Posterior cingulate gyrus (tissue), 11 donors: ENCODE results near the gene KCTD17.
A peak's percentile ranks its signal among the peaks of the same experiment; 100 is the strongest.

ENCODE experiments used
- DNase-seq, 10 donors: peaks; one replicate each; pipeline versions ENCODE4 v3.0.0 to v3.0.0-alpha.2; 2020 to 2021; ENCODE audit warnings: mixed read lengths in 3 of 10
- intact Hi-C: fragments of 100-400 bp; cut with DNase I; formaldehyde crosslinking; loops from one replicate; pipeline ENCODE4 v1.15.1; 2023

KCTD17 gene, protein sequence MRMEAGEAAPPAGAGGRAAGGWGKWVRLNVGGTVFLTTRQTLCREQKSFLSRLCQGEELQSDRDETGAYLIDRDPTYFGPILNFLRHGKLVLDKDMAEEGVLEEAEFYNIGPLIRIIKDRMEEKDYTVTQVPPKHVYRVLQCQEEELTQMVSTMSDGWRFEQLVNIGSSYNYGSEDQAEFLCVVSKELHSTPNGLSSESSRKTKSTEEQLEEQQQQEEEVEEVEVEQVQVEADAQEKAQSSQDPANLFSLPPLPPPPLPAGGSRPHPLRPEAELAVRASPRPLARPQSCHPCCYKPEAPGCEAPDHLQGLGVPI

DNA sequence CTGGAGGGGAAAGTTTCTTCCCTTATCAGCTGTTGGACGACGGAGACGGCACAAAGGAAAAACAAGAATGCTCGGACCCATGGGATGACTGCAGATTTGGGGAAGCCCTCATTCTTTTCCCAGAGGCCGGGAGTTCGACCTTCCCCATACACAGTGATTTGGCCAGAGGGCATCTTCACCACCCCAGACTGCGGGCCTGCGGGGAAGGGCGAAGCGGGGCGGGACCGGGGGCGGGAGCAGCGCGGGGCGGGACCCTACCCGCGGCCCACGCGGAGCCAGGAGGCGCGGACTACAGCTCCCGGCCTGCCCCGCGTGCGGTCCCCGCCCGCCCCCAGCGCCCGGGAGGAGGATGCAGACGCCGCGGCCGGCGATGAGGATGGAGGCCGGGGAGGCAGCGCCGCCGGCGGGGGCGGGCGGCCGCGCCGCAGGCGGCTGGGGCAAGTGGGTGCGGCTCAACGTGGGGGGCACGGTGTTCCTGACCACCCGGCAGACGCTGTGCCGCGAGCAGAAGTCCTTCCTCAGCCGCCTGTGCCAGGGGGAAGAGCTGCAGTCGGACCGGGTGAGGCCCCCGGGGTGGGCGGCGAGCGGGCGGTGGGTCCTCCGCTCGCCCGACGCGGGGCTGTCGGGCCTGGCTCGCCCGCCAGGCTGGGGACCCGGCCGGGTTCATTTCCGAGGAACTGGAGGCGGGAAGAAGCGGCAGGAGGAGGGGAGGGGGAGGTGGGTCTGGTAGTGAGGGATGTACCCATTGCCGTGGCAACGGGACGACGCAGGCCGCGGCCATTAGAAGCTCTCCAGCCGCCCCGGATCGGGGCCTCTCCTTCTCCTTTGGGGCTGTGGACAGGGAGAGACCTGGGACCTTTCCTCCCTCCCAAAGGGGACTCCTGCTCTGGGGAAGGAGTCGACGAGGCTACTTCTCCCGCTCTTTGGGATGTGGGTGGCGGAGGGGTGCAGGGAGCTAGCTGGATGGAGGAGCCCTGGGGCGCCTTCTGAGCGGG, at the start of gene KCTD17:
Gene KCTD17 (plus strand): TSS at position 352 of the 995 bp plus-strand sequence. CDS start 19 bp downstream, at position 371.
- intact Hi-C loops, result no loop called here
- peak; percentile 61 to 97 (median 78) for DNase-seq

DNA sequence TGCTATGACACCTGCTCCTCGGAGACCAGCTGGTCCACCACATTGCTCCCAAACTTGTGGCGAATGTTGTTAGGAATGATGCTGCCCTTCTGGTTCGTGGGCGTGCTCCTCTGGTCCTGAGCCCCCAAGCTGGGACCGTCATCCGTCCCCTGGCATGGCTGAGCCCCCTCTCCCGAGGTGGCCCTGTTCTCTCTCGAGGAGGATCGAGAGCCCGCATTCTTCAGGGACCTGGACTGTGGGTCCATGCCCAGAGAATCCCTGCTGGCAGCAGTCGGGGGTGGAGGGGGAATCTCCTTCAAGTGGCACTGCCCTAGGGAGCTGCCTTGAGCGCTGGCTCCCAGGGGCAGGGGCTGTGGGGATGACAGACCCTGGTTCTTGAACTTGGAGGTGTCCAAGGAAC, 49.7 kb upstream of the KCTD17 start:
- intact Hi-C loops, result loop anchor here (2.0 kb wide), 1 partner anchor 15 kb away; no protein-coding TSS in a partner anchor
- peak in 1 of 10 donors; percentile 52 for DNase-seq

DNA sequence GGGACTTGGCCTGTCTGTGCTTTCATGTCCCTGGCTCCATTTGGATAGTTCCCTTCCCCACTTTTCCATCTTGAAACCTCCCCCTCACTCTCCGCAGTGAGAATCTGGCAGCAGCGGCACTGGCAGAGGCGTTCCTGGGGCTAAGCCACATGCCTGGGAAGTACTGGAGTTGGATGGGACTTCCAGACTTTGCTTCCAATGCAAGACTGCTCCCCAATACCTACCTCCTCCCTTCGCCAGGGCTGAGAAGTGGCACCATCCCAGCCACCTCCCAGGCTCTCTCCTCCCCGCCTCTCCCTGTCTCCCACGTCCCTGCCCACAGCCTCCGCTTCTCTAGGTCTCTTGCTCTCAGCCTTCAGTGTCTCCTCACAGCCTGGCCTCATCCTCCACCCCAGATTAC, 48.9 kb upstream of the KCTD17 start:
- intact Hi-C loops, result loop anchor here (2.0 kb wide), 1 partner anchor 16 kb away; no protein-coding TSS in a partner anchor
- peak in 8 of 10 donors; percentile 49 to 93 (median 66) for DNase-seq

DNA sequence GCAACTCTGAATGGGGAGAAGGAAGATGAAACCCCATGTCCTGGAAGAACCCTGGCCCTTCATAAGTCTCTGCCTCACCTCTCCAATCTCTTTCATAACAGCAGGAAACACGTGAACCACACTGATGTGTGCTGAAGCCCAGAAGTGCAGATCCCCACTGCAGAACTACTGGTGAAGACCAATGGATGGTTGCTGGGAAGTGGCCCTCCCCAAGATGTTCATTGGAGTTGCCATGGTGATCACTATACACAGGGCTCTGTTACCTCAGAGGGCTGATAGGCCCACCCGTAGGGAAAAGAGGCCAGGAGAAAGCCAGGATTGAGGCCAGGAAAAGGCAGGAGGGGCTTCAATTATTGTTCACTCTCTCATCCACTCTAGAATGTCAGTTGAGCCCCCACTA, 43.9 kb upstream of the KCTD17 start:
- intact Hi-C loops, result no loop called here

DNA sequence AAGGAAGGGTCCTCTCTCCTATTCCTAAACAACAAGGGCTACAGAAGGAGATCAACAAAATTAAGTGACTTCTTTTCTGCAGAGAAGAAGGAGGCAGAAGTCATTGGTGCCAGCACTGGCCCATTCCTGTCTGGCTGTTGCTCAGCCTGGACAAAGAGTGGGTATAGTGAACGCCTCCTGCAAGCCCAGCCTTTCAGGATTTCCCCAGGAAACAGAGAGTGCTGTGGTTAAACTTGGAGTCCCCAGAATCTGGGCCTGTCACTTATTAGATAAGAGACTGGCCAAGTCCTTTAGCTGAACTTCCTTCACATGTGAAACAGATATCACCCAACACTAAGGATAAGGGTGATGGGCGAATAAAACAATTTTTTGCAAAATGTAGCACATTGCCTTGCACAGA, 43.2 kb upstream of the KCTD17 start:
- intact Hi-C loops, result no loop called here
- no peak for DNase-seq

More for the DNA sequence above, 43.9 kb upstream of the KCTD17 start:
- no peak for DNase-seq

DNA sequence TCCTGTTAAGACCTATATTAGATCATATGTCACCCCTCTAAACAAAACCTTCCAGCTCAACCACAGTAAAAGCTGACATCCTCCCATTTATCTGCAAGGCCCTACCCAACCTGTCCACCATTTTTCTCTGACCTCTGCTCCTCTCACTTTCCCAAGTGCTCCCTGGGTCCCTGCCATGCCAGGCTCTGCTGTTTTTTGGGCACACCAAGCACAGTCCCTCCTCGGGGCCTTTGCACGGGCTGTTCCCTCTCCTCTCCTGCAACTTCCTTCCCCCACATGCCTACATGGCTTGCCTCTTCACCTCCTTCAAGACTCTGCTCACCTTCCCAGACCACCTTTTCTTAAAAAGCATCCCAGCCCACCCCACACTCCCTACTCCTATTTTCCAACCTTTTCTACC, 42.1 kb upstream of the KCTD17 start:
- intact Hi-C loops, result no loop called here
- peak in 1 of 10 donors; percentile 51 for DNase-seq

DNA sequence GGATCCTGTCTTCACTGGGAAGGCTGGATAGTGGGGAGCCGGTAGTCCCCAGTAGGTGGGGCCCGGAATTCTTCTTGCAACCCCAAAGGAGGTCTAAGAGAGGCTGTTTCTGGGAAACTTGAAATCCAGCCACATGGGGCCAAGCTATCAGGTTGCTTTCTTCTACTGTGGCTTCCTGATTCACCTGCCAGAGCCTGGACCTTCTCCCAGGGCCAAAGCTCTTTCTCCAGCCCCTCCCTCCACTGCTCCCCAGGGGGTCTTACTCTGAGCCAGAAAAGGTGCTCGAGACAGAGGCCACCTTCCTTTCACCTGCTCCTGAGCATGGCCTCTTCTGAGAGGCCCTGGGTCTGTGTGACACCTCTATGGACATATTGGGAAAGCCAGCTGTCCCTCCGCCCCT, 41.4 kb upstream of the KCTD17 start:
- peak in 1 of 10 donors; percentile 55 for DNase-seq
- intact Hi-C loops, result no loop called here

DNA sequence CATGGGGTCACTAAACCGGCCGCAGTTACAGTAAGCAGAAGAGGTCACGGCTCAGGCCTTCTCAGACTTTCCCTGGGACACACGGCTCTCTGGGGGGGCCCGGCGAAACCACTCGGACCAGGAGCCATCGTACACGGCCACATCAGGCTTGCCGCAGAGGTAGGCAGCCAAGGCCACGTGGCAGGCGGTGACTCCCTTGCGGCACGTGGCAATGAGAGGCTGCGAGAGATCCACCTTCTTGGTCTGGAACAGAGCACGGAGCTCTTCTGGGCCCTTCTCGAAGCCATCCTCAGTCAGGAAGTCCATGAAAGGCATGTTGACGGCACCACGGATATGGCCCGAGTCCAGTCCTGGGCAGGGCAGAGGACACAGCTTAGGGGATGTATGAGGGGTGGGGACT, 40.6 kb upstream of the KCTD17 start:
- intact Hi-C loops, result no loop called here

DNA sequence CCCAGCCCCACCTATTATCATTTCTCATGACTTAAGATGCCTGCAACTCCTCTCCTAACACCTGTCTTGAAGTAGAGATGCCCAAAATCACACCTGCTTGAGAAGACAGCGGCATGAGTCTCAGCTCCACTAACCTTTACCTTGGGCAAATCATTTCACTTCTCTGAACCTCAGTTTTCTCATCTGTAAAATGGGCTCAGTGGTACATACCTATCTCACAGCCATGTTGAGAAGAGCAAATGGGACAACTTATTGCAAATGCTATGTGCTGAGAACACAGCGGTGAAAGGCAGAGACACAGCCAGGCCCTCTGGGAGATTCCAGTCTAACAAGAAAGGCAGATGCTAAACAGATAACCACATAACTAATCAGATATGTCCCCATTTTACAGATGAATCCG, 40.1 kb upstream of the KCTD17 start:
- intact Hi-C loops, result no loop called here
- no peak for DNase-seq

More for the DNA sequence above, 40.6 kb upstream of the KCTD17 start:
- DNase-seq, result peak in 2 of 10 donors; percentile 56 to 57

DNA sequence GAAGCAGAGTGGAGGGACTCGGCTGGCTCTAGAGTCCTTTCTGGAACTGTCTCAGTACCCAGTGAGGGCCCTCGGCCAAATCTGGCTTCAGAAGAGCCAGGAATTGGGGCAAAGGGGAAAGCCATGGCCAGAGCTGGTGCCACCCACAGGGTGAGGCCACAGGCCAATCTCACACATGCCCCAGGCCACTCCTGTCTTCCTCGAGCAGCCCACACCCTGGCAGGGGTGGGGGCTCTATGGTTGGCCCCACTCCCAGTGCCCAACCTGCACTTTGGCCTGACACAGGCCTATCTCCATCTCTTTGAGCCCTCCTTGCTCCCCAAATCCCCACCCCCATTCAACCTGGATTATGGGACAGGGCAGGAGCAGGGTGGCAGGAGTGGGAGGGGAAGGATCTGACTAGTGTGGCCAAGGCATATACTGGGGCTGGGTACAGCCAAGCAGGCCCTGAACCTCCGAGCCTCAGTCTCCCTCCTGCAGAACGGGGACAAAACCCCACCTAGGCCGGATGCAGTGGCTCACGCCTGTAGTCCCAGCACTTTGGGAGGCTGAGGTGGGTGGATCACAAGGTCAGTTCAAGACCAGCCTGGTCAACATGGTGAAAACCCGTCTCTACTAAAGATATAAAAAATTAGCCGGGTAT, 39.2 kb upstream of the KCTD17 start:
- DNase-seq, result peak in 5 of 10 donors; percentile 34 to 83 (median 66)
- intact Hi-C loops, result no loop called here

DNA sequence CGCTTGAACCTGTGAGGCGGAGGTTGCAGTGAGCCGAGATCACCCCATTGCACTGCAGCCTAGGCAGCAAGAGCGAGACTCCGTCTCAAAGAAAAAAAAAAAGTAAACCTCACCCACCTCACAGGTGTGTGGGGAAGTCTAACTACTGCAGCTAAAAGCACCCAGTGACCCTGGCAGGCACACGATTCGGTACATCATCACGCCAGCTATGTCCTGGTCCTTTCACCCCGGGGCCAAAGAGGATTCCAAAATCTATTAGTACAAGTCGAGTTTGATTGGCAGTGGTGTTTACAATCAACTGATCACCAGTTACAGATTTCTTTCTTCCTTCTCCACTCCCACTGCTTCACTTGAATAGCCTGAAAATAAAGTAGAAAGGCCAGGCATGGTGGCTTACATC, 38.6 kb upstream of the KCTD17 start:
- intact Hi-C loops, result no loop called here
- DNase-seq, result peak in 2 of 10 donors; percentile 9 to 45

DNA sequence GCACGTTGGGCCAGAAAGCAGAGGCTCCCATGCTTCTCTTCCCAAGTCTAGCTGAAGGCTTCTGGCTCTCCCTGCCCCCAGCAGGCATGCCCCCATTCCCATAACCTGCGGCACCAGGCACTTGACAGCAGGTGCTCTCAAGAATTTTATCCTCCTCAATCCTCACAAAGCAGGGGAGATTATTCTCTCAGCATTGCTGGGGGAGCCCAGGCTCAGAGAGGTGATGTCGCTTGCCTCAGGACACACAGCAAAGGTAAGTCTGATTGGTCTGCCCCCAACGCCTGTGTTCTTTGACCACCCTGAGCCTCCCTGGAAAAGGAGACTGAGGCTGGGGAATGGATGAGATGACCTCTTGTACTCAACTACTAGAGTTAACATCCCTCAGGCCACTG, 37.1 kb upstream of the KCTD17 start:
- DNase-seq, result peak in 2 of 10 donors; percentile 26 to 44
- intact Hi-C loops, result no loop called here

DNA sequence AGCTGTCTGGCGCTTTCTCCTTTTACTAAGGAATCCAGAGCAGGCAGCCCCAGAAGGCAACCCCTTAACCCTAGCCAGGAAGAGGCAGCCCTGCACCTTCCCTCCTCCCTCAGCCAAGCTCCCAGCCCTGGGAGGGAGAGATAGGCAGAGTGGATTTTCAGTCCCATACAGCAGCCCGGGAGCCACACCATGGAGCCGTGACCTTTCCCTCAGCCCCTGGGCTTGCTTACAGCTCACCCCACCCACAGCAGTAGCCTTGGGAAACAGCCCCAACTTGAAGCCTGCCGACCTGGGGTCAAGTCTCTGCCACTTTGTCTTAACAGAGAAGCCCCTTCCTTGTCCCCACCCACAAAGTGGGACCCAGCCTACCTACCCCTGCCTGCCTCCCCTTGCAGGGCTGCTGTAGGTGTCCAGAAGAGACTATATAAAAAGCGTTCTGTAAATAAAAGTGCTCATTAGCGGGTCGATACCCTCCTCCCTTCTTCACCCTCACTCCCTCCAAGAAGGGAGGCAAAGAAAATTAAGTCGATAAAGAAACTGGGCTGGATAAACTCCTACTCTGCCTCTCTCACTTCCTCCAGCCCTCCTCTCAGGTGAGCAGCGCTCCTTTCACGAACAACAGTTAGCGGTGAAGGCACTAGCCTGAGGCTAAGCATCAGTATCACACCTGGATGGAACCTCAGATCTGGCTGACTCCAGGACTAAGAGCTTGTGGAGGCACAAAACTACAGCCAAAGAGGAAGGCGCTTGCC, 36.5 kb upstream of the KCTD17 start:
- intact Hi-C loops, result no loop called here
- peak in 2 of 10 donors; percentile 45 to 55 for DNase-seq

DNA sequence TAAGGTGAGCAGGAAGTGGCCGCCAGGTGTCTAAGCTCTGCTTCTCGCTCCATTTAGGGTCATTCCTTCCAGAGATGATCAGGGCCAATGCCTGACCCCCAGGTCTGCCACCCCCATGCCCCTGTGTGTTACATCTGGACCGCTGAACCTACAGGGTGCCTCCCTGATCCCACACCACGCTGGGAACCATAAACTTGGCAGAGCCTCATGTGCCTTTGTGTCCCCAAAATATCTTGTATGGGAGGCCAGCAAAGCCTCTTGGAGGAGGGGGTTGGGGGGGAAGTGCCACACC, 36.0 kb upstream of the KCTD17 start:
- peak in 2 of 10 donors; percentile 22 to 49 for DNase-seq
- intact Hi-C loops, result no loop called here

DNA sequence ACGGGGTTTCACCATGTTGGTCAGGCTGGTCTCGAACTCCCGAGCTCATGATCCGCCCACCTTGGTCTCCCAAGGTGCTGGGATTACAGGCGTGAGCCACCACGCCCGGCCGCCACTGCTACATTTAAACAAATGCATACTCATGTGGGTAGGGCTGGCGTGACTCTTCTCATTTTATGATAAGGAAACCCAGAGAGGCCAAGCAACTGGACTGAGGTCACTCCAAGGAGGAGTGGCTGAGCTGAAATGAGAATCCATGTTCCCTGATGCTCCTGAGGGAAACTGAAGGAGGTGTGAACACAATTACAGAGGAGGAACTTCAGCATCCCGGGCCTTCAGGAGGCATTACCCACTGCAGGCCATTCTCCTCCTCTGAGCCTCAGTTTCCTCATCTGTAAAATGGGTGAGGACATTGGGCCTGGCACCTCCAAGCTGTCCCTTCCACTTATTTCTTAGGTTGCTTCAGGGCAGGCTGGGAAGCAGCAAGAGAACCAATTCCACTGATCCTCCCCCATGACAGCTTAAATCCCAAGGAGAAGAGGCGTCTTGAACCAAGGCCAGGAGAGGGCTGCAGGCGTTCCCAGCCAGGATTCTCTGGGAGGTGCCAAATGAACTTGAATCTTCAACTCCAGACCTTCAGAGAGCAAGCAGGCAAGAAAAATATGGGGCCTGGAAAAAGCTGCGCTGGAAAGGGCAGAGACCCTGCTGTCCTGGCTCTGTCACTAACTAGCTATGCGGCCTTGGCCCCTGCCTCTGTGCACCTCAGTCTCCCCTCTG, 35.2 kb upstream of the KCTD17 start:
- intact Hi-C loops, result no loop called here
- peak in 2 of 10 donors; percentile 57 to 63 for DNase-seq

DNA sequence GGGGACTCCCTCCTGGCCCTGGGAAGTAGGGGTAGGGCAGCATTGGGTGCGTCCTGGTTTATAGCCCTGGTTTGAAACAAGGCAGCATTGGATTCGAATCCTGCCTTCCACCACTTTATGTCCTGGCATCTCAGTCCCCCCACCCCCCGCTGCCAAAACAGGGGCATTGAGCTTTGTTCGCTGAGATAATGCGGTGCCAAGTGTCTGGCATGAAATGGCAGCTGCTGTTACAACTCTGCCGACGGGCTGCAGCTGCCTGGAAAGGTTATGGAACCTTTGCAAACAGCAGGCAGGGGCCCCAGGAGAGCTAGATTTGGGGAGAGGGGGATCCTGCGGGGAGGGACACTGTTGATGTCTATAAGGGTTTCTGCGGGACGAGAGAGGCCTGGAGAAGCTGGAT, 34.2 kb upstream of the KCTD17 start:
- intact Hi-C loops, result no loop called here
- peak in 3 of 10 donors; percentile 36 to 74 (median 46) for DNase-seq

DNA sequence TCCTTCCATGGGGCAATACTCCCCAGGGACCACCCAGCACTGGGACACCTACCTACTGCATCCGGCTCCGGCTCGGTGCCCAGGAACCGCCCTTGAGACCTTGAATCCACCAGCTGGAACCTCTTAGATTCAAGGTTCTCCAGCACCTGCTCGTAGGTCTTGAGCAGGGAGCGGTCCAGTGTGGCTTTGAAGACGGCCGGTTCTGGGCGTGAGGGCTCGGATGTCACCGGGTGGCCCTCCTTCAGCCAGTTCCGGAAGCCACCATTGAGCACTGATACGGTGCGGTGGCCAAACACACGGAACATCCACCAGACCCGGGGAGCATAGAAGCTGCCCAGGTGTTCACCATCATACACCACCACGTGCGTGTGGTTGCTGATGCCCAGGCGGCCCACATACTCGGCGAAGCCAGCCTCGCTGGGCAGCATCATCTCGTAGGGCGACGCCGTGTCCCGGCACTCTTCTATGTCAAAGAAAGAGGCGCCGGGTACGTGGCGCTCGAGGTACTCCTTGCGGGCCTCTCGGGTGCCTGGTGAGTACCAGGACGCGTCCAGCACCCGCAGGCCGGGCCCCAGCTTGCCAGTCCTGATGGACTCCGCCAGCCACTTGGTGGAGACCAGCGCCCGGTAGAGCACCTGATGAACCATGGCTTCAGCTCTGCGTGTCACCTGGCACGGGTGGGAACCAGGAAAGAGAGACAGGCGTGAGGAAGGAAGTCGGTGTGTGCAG, 33.3 kb upstream of the KCTD17 start:
- intact Hi-C loops, result no loop called here
- DNase-seq, result peak in 4 of 10 donors; percentile 28 to 85 (median 72)

DNA sequence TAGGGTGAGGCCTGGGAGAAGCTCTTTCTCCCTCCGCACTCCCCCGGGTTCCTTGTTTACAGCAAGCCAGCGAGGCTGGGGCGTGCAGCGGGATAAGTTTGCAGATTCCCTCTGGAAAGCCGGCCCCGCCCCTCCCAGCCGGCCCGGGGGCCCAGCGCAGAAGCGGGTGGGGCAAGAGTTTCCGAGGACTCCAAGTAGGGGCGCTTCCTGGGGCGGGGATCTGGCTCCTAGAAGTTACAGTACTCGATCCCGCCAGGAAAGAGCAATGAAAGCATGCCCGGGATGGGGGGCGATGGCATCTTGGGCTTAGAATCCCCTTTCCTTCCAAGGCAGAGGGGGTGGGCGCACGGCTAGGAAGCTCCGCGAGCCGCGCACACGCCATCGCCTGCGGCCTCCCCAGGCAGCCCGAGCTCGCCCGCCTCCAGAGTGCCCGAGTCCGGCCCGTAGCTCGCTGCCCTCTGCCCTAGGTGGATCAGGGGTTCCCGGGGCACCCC, 32.7 kb upstream of the KCTD17 start:
- intact Hi-C loops, result no loop called here
- peak in 5 of 10 donors; percentile 31 to 89 (median 83) for DNase-seq
